ENCODE results near the gene GIT2.

DNA sequence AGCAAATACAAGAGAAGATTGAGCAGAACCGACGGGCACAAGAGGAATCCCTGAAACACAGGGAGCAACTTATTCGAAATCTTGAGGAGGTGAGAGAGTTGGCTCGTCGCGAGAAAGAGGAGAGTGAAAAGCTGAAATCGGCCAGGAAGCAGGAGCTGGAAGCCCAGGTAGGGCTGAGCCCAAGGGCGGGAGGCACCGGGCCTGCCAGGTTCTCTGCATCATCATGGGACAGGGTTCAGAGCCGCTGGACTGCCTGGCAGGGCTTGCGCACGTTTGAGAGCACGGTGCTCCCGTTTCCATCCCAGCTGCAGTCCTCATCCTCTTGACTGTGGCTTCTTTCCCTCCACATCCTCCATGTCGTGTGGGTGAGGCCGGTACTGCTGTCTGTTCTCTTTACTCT is 81.7 kb downstream of the GIT2 start:
- TF ChIP-seq, protein P1, sequence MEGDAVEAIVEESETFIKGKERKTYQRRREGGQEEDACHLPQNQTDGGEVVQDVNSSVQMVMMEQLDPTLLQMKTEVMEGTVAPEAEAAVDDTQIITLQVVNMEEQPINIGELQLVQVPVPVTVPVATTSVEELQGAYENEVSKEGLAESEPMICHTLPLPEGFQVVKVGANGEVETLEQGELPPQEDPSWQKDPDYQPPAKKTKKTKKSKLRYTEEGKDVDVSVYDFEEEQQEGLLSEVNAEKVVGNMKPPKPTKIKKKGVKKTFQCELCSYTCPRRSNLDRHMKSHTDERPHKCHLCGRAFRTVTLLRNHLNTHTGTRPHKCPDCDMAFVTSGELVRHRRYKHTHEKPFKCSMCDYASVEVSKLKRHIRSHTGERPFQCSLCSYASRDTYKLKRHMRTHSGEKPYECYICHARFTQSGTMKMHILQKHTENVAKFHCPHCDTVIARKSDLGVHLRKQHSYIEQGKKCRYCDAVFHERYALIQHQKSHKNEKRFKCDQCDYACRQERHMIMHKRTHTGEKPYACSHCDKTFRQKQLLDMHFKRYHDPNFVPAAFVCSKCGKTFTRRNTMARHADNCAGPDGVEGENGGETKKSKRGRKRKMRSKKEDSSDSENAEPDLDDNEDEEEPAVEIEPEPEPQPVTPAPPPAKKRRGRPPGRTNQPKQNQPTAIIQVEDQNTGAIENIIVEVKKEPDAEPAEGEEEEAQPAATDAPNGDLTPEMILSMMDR (IDR thresholded peaks at IDR 0.05; ENCODE audit: low read depth, low read length, poor library complexity, severe bottlenecking): no peak
- no peak for TF ChIP-seq EZH2phosphoT487 (IDR thresholded peaks at IDR 0.05; ENCODE audit: borderline replicate concordance, low read length)
